GM18517 (cell line): Measurements from ENCODE around the gene SORT1.
"Not testable (repeated sequence)": the region's sequence is repeated elsewhere in the genome, so short reads cannot be mapped to it uniquely, and the experiment has no call there.

Experiments
- ATAC-seq: cut with Tn5 transposase; IDR thresholded peaks from one replicate; pipeline ENCODE4 v1.9.1; 2021; ENCODE audit warnings: mild to moderate bottlenecking, moderate library complexity; ENCODE audit not compliant: unreplicated experiment

SORT1 gene

DNA sequence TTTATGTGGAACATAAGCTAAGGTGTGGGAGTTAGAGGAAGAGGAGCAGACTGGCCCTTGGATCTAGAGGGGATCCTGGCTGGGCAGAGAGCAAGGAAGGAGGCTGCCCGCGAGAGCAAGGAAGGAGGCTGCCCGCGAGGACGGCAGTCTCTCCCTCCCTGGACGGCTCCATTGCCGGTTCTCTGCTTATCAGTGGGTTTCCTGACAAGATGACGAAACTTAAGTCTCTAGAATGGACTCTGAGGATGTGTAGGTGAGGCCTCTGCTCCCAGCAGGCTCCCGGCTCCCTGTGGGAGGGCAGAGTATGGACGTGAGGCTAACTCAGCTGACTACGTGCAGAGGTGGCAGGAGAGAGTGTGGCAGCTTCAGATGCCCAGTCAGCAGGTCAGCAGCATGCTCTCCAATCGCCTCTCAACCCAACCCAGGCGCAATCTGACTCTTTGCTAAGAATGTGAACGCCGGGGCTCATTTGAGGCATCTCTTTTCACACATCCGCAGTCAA is 97.0 kb downstream of the SORT1 start:
- ATAC-seq, result no peak

DNA sequence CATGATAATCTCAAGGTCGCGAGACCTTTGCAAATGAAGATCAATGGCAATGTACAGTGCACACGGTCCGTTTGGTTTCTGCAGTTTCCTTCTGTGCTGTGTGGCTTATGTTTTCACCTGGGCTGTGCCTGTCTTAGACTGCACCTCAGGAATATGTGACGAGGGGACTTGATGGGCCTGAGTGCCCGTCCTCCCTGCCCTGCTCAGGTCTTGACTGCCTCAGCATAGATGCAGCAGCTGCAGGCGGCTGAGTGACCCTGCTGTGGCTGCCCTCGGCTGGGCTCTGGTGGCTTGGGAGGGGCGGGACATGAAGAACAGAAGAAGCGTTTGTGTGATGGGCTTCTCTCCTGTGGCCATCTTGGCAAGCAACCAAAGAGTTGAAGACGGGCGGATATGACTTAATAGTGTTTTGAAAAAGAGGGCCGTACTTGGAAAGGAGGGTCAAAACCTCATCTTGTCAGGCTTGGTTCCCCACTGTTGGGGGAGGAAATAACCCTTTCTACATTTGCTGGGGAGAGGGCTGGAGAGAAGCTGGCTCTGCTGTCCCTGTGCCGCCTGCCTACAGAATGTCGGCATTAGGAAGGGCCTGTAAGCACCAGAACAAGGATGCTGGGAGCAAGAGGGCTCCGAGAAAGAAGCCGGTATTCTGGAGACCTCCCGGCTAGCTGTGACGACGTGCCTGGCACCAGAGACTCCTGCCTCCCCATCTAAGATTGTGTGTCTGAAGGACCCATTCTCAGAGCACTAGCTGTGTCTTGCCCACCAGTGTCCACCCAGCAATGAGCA is 98.0 kb downstream of the SORT1 start:
- ATAC-seq, result no peak

- no peak for ATAC-seq
Observed at GRCh38 chr1:109298666-109299557, 98.8 kb downstream of the SORT1 start.

- ATAC-seq, result no peak
Observed at GRCh38 chr1:109296782-109297181, 100.9 kb downstream of the SORT1 start.

- no peak for ATAC-seq
Observed at GRCh38 chr1:109295712-109296415, 101.9 kb downstream of the SORT1 start.

DNA sequence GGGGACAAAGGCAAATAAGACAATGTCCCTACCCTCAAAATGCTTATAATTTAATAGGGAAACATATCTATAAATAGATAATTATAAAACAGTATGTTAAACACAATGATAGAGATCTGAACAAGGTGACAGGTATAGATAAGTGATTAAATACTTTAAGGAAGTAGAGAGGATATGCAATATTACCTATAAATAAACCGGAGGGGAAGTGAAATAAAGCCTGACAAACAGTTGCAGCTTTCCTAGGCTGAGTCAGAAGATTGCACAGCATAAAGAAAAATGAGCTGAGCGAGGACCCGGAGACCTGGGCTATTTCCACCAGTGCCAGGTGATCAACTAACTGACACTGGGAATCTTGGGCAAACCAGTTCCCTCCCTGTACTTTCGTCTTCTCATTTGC is 103.2 kb downstream of the SORT1 start:
- ATAC-seq, result no peak

- ATAC-seq, result no peak
Observed at GRCh38 chr1:109293026-109293425, 104.7 kb downstream of the SORT1 start.

GRCh38 chr1:109292364-109292763 is 105.4 kb downstream of the SORT1 start:
- ATAC-seq, result no peak

GRCh38 chr1:109290998-109291397 is 106.7 kb downstream of the SORT1 start:
- ATAC-seq, result no peak

DNA sequence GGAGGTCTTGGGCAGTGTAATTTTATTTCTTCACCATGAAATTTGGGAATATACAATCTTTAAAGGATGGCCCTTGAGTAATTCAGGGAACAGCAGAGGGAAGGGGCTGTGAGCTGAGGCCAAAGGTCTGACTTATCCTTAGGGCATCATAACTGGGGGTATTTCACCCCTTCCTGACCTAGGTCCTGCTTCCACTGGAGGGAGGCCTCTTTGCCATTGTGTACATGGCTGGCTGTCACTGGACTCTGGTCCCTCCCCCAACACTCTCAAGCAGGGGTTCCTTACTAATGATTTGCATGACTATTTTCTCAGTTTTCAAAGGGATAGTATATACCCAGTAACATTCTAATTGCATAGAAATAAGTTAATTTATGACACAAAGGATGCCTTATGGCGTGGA is 107.6 kb downstream of the SORT1 start:
- ATAC-seq, result no peak

DNA sequence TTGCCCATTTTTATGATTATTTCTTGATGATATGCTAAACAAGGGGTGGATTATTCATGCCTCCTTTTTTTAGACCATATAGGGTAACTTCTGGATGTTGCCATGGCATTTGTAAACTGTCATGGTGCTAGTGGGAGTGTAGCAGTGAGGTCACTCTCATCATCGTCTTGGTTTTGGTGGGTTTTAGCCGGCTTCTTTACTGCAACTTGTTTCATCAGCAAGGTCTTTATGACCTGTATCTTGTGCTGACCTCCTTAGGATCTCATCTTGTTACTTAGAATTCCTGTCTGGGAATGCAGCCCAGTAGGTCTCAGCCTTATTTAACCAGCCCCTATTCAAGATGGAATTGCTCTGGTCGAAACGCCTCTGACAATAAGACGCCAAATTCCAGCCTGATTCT is 111.0 kb downstream of the SORT1 start:
- not testable (repeated sequence) for ATAC-seq

DNA sequence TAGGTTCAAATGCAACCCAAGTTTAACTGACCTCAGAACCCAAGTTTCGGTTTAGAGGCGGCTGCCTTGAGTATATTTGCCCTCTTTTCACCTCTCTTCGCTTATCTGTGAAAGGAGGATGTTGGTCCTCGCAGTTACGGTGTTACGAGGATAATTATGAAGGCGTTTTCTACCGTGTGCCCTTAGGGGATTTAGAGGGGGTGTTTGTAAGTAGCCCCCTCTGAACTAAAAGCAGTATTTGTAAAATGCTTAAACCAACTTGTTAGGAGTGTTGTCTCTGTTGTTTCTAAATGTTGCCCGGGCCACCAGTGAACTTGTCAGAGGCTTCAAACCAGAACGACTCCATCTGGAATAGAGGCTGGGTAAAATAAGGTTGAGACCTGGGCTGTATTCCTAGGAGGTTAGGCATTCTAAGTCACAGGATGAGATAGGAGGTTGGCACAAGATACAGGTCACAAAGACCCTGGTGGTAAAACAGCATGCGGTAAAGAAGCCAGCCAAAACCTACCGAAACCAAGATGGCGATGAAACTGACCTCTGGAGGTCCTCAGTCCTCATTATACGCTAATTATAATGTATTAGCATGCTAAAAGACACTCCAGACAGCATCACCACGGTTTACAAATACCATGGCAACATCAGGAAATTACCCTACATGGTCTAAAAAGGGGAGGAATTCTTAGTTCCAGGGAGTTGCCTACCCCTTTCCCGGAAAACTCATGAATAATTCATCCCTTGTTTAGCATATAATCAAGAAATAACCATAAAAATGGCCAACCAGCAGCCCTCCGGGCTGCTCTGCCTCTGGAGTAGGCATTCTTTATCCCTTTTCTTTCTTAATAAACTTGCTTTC is 113.7 kb downstream of the SORT1 start:
- no peak for ATAC-seq

DNA sequence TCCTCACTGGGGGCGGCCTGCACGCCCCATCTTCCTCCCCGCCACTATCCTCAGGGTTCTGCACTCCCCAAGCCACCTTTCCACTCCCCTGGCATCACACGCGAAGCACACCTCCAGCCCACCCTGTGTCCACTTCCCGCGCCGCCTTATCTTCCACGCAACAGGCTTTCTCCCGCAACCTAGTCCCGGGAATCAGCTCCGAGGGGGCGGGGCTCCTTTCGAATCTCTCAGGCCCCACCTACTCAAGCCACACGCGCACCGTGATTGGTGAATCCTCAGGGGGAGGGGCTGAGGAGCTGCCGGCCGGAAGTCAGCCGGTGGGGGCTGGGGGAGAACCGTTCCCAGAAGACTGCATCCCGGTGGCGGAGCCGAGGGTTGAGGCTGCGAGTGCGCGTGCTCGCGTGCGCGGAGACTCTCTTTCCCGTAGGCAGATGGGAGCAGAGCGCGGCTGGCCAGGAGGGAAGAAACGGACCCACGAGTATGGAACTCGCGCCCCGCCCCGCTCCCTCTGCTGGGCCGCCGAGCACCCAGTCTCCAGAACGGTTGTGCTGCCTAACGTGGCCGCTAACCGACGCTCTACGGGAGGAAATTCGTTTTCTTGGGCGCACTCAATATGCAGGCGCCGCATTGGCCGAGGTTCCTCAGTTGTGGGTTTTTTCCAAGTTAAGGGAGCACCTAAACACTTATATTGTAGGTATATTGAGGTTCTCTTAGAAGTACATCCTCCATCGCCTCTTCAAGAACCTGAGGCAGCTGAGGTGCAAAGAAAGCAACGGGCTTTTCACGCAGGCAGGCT is 114.6 kb downstream of the SORT1 start, which contains the start of gene PSRC1:
Gene PSRC1, minus strand, starts transcription at position 194 of the 796 bp plus-strand sequence.
- peak; percentile 88 for ATAC-seq

- no peak for ATAC-seq
Observed at GRCh38 chr1:109282497-109282951, 115.2 kb downstream of the SORT1 start.

DNA sequence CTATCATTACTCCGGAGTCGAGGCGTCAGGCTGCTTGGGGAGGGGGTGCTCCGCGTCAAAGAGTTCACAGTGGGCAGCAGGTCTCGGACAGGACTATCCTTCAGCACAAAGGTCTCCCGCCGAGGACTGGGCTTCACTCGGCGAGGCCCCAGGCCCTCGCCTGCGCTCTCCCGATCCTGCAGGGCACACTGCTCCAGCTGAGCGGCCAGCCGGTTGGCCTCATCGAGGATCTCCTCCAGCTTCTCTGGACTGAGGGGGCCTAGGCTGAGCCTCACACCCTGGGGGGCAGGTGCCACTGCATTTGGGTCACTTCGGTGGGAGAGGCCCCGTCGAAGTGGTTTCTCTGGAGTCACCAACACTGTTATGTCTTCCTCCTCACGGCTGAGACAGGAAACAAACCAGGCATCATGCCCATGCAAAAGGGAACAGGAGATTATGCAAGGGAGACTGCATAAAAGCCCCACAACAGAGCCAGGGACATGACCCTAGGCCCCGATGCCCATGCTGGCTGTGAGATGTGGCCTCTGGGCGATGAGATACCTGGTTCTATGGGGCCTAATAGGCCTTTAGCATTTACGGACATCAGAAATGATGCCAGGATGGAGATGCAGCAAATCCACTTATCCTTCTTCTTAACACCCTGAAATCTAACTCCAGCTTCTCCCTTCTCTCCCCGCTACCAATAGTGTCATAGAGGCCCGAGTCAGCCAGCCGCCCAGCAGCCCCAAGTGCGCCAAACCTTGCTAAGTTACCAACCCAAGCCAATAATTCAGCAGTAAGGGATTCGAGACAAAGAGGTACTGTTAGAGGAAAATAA is 115.8 kb downstream of the SORT1 start:
- no peak for ATAC-seq

DNA sequence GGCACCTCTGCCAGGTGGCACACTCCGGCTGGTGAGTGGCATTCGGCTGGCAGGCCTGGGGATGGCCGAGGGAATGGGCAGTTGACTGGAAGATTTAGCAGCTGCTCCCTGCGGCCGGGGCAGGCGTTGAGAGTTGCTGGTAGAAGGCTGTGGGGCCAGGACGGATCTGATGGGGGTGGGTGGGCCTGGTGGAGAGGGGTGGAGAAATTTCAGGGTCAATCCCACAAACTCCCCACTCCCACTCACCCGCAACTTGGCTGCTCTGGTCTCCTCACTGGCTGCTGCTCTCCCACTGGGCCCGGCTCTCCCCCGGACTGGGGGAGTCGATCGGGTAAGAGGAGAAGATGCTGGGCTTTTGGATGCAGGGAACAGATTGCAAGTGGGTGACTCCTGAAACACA is 116.9 kb downstream of the SORT1 start:
- ATAC-seq, result no peak

DNA sequence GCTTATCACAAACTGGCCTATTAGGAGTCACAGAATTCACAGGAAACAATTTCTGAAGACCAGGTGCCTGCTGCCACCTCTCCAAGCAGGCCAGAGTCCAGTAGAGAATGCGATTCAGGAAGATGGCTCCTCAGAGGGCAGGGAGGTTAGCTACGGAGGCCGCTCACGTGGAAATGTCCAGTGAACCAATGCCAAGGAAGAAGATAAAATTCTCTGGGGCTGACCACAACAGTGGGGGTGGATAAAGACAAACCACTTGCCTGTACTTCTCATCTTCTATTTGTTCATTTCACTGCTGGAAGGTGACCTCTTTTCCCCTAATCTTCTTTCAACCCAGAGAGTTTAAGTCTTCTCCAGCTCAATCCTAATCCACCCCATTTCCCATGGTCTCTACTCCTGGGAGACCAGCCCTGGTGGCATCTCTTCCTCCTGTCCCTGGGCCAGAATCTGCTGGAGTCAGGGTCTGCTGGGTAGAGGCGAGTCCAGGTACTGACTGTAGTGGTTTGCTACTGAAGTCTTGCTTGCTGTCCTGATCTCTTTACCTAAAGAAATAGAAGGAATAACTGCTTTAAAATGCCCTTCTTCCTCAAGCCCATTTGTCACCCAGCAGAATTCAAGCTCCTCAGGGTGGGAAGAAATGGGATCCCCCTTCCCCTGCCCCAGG is 118.0 kb downstream of the SORT1 start:
- ATAC-seq, result no peak
